ENCODE results near the gene FOLR3.
"Not testable (repeated sequence)": the region's sequence is repeated elsewhere in the genome, so short reads cannot be mapped to it uniquely, and the experiment has no call there.

FOLR3 gene

GRCh38 chr11:72179049-72179803 lies 43.7 kb downstream of the FOLR3 start:
- Histone ChIP-seq H3K27me3 (ENCODE audit: control insufficient read depth in 2 of 2, insufficient read depth in 2 of 2, low read length in 2 of 2) (no peaks in the 10 kb centered on the region), H3K4me3 (ENCODE audit: low read length in 2 of 2) (no peak overlapping the region), H3K4me1 (ENCODE audit: control insufficient read depth in 2 of 2, insufficient read depth in 2 of 2, low read length in 2 of 2) (peaks cover 3 to 18% of the 10 kb centered on the region in 2 donors), H3K36me3 (ENCODE audit: control insufficient read depth in 2 of 2, insufficient read depth in 2 of 2, low read length in 2 of 2) (no peaks in the 10 kb centered on the region), H3K9me3 (ENCODE audit: control insufficient read depth in 2 of 2, low read length in 2 of 2) (no peaks in the 10 kb centered on the region), H3K27ac (ENCODE audit: low read depth in 2 of 2, low read length in 2 of 2) (no peak overlapping the region), H3K9ac (ENCODE audit: low read depth in 1 of 2, low read length in 2 of 2) (no peak overlapping the region)

GRCh38 chr11:72179804-72180396 lies 44.4 kb downstream of the FOLR3 start:
- no peak overlapping the region for H3K9ac ChIP-seq (ENCODE audit: low read depth in 1 of 2, low read length in 2 of 2)
- no peaks in the 10 kb centered on the region for H3K27me3 ChIP-seq (ENCODE audit: control insufficient read depth in 2 of 2, insufficient read depth in 2 of 2, low read length in 2 of 2)
- H3K9me3 ChIP-seq (ENCODE audit: control insufficient read depth in 2 of 2, low read length in 2 of 2), result no peaks in the 10 kb centered on the region
- H3K4me3 ChIP-seq (ENCODE audit: low read length in 2 of 2), result no peak overlapping the region
- no peaks in the 10 kb centered on the region for H3K36me3 ChIP-seq (ENCODE audit: control insufficient read depth in 2 of 2, insufficient read depth in 2 of 2, low read length in 2 of 2)
- no peak overlapping the region for H3K27ac ChIP-seq (ENCODE audit: low read depth in 2 of 2, low read length in 2 of 2)
- peaks cover 2 to 14% of the 10 kb centered on the region in 2 donors for H3K4me1 ChIP-seq (ENCODE audit: control insufficient read depth in 2 of 2, insufficient read depth in 2 of 2, low read length in 2 of 2)

GRCh38 chr11:72180892-72181552 lies 45.5 kb downstream of the FOLR3 start:
- not testable (repeated sequence) for H3K9me3 ChIP-seq (ENCODE audit: control insufficient read depth in 2 of 2, low read length in 2 of 2); H3K36me3 ChIP-seq (ENCODE audit: control insufficient read depth in 2 of 2, insufficient read depth in 2 of 2, low read length in 2 of 2); H3K27me3 ChIP-seq (ENCODE audit: control insufficient read depth in 2 of 2, insufficient read depth in 2 of 2, low read length in 2 of 2); H3K27ac ChIP-seq (ENCODE audit: low read depth in 2 of 2, low read length in 2 of 2); H3K9ac ChIP-seq (ENCODE audit: low read depth in 1 of 2, low read length in 2 of 2); H3K4me3 ChIP-seq (ENCODE audit: low read length in 2 of 2)
- H3K4me1 ChIP-seq (ENCODE audit: control insufficient read depth in 2 of 2, insufficient read depth in 2 of 2, low read length in 2 of 2), result peaks cover 0 to 11% of the 10 kb centered on the region in 2 donors

- H3K27me3 ChIP-seq (ENCODE audit: control insufficient read depth in 2 of 2, insufficient read depth in 2 of 2, low read length in 2 of 2); H3K9ac ChIP-seq (ENCODE audit: low read depth in 1 of 2, low read length in 2 of 2); H3K9me3 ChIP-seq (ENCODE audit: control insufficient read depth in 2 of 2, low read length in 2 of 2); H3K4me1 ChIP-seq (ENCODE audit: control insufficient read depth in 2 of 2, insufficient read depth in 2 of 2, low read length in 2 of 2); H3K36me3 ChIP-seq (ENCODE audit: control insufficient read depth in 2 of 2, insufficient read depth in 2 of 2, low read length in 2 of 2); H3K27ac ChIP-seq (ENCODE audit: low read depth in 2 of 2, low read length in 2 of 2); H3K4me3 ChIP-seq (ENCODE audit: low read length in 2 of 2): not testable (repeated sequence)
Observed at GRCh38 chr11:72181553-72181958, 46.0 kb downstream of the FOLR3 start.

GRCh38 chr11:72188267-72188666 lies 52.7 kb downstream of the FOLR3 start:
- Histone ChIP-seq H3K27me3 (ENCODE audit: control insufficient read depth in 2 of 2, insufficient read depth in 2 of 2, low read length in 2 of 2) (no peaks in the 10 kb centered on the region), H3K36me3 (ENCODE audit: control insufficient read depth in 2 of 2, insufficient read depth in 2 of 2, low read length in 2 of 2) (no peaks in the 10 kb centered on the region), H3K4me1 (ENCODE audit: control insufficient read depth in 2 of 2, insufficient read depth in 2 of 2, low read length in 2 of 2) (peaks cover 0 to 5% of the 10 kb centered on the region in 2 donors)

More at GRCh38 chr11:72188267-72188666, 52.7 kb downstream of the FOLR3 start:
- no peak overlapping the region for H3K9ac ChIP-seq (ENCODE audit: low read depth in 1 of 2, low read length in 2 of 2)
- no peak overlapping the region for H3K27ac ChIP-seq (ENCODE audit: low read depth in 2 of 2, low read length in 2 of 2)
- H3K4me3 ChIP-seq (ENCODE audit: low read length in 2 of 2), result no peak overlapping the region
- H3K9me3 ChIP-seq (ENCODE audit: control insufficient read depth in 2 of 2, low read length in 2 of 2), result no peaks in the 10 kb centered on the region
